ENCODE data around the gene TANK.
A peak's percentile ranks its signal among the peaks of the same experiment; 100 is the strongest.
"Not testable (repeated sequence)": the region's sequence is repeated elsewhere in the genome, so short reads cannot be mapped to it uniquely, and the experiment has no call there.

The TANK gene, protein sequence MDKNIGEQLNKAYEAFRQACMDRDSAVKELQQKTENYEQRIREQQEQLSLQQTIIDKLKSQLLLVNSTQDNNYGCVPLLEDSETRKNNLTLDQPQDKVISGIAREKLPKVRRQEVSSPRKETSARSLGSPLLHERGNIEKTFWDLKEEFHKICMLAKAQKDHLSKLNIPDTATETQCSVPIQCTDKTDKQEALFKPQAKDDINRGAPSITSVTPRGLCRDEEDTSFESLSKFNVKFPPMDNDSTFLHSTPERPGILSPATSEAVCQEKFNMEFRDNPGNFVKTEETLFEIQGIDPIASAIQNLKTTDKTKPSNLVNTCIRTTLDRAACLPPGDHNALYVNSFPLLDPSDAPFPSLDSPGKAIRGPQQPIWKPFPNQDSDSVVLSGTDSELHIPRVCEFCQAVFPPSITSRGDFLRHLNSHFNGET

GRCh38 chr2:161160226-161161073, at the start of gene TANK:
TSS of gene TANK (plus strand) at chr2:161160428. CDS start at chr2:161179663, 19,235 bp downstream.
- DNase-seq, result peak; percentile 91

DNA sequence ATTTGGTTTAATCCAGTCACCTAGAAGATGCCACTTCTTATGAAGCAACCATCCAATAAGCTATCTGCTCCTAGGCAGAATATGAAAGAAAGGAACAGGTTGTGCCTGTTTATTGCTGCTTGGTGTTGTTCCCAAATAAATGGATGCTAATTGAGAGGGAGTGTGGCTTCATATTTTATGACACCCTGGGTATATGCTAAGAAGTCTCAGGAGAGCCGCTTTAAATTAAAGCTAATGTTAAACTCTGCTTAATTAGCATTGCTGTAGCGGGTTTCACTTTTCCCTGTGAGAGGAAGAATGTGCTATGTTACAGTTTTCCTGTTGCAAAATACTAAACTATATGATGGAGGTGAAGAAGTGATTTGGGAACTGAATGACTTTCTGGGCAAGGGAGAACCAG, 48.7 kb upstream of the TANK start:
- no peak for DNase-seq

DNA sequence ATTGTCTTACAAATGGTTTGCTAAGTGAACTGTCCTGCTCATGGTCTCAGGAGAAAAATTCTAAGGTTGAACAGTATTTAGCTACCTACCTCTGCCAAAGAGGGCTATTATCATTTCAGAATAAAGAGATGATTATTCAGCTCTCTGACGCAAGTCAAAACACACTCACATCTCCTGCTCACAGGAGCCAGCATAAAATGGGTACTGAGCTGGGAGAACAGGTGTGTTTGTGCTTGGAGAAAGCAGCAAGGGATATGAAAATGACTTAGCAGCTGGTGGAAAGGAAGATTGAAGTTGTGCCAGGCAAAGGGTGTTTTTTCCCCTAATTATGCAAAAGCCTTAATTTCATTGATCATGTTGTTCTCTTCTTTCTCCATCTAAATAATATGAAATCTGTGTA, 47.3 kb upstream of the TANK start:
- no peak for DNase-seq

DNA sequence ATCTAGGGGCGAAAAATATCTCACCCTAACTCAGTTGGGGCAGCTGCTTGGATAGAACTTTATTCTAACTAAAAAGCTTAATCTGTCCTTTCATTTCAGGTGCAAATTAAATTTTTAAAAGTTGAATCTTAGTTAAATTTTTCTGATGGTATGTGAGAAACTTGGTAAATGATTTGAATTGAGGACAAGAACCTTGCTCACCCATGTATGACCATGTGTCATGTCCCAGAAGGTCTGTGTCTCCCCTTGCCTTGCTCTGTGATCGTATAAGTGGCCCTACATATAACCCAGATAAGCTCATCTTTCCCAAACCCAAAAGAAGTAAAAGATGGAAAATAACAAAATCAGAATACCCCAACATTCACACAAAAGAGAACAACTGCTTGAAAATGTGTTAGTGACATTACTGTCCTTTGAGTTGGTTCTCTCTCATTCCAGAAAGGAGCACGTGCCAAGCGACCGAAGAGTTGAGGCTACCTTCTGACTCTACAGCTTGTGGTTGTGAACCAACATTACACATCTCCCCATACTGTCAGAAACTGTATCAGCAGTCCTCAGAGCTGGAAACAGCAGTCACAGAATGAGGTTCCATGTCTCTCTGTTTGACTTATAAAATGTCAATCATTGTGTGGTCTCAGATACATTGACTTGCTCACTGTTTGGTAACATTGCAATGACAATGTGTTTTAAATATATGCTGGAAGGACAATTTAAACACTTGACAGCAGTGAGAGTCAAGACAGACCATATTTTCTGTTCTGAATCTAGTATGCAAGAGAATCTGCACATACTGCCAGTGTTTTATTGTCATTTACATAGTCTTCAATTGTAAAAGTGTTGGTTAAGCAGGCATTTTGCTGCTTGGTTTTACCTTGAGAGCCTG, 46.3 kb upstream of the TANK start:
- DNase-seq, result no peak

DNA sequence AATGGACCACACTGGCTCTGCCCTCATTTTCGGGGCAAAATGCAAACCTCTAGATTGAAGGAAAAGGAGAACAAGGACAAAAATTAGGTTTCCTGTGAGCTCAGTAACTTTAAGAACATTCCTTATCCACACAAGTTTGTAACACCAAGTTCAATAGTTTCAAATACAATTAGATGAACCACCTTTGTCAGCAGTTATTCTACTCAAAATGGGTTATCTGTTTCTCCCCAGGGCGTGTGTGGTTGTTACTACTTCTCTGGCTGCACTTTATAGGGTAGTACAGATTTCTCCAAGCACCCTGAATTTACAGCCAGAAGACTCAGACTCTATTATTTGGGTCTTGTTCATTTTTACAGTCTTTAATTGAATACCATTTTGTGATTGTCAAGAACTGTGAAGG, 45.0 kb upstream of the TANK start:
- DNase-seq, result no peak

DNA sequence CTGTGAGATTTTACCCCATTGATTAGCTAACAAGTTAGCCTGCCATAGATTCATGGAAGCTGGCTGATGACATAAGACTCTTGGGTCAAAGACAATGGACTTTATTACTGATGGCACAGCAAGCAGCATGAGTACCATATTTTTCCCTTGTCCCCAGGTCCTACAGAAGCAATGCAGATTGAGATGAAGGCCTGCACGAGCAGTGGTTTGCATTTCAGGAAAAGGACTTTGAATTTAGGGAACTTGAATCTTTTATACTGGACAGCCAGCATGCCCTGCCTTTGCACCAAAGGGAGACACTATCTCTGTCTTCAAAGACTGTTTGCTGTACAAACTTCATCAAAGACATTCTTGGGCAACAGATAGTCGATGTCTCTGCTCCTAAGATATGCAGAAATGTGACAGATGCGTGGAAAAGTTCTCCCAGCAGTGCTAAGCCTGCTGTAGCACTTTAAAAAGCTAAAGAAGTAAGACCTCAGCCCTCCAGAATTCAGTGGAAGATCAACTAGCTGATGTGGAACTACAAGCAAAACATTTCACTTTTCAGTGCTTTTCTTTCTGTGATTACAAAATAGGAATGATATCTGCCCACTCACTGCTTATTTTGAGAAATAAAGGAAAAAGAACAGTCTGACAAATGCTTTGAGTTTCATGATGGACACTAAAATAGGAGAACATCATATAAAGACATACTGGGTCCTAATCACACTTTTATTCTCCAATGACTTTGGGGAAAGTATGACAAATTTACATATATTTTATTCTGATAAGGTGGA, 44.4 kb upstream of the TANK start:
- no peak for DNase-seq

- no peak for DNase-seq
These were observed 43.7 kb upstream of the TANK start for GRCh38 chr2:161116509-161116908.

GRCh38 chr2:161117506-161117905, 42.7 kb upstream of the TANK start:
- no peak for DNase-seq

DNA sequence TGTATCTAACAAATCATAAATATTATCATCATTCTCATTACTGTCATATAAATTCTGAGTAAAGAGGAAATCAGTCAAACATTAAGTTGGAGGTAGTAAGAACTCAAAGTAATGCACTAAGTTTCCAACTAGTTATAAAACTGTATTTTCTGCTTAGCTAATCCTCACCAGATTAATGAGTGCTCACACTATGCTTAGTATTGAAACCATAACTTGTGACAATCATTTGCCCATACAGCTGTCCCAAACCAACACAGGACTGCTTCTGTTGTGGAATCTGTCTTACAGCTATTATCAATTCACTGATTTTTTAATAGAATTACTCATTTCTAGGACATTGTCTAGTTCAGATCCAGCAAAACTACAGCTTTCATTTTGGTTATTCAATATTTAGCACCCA, 41.5 kb upstream of the TANK start:
- no peak for DNase-seq

GRCh38 chr2:161119483-161119882, 40.7 kb upstream of the TANK start:
- DNase-seq, result no peak

GRCh38 chr2:161120775-161121174, 39.5 kb upstream of the TANK start:
- no peak for DNase-seq

- no peak for DNase-seq
These were observed 38.6 kb upstream of the TANK start for GRCh38 chr2:161121622-161122021.

DNA sequence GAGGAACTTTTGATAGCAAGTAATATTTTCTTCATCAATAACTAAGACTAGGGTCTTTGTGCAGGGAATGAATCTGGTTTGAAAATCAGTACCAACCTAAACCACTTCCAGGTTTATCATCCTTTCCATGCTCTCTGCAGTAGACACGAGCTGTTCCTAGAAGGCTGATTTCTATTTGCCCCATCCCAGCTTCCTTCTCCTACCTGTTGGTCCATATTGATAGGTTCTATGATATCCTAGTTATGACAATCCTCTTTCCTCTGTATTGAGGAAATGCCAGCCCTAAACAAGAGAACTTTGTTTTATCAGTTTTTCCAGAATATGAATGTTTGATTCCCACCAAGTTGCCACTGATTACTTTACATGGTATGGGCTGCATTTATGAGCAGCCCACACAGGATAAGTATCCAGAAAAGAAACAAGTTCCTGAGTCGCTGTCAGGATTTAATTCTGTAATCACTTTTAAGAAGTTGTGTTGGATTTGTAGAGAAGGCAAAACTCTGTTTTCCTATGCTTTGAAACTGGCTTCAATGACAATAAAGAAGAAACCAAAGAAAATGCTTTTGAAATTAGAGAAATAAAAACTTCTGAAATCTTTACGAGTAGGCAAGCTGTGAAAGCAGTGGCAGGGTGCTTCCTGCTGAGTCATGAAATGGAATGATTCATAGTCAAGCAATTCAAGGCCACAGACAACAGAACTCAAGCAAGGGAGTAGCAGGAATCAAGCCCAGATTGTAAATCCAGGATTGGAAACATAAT, 37.3 kb upstream of the TANK start:
- DNase-seq, result peak; percentile 14

GRCh38 chr2:161123531-161124030, 36.6 kb upstream of the TANK start:
- DNase-seq, result no peak

DNA sequence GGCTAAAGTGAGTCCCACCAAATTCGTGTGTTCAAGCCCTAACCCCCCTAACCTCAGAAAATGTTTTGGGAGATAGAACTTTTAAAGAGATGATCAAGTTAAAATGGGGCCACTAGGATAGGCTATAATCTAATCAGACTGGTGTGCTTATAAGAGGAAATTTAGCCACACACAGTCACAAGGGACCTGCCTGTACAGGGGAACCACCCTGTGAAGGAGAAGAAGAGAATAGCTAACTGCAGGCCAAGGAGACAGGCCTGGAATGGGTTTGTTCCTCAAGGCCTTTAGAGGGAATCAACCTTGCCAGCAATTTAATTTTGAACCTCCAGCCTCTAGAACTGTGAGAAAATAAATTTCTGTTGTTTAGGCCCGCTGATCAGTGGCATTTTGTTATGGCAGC, 36.0 kb upstream of the TANK start:
- no peak for DNase-seq

DNA sequence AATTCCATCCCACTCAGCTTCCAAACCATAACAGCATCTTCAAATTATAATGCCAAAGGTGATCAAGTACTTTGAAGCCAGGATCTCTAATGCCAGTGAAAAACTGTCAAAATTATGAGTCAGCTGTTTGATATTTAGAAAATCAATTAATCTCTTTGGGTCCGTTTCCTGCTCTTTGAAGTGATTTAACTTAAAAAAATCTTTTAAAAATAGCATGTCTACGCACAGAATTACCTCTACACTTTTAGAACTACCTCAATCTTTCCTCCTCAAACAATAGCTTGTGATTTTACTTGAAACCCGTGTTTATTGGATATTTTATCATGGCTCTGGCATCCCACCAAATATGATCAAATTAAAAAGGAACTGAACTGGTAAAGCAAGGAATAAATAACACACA, 31.3 kb upstream of the TANK start:
- DNase-seq, result no peak

DNA sequence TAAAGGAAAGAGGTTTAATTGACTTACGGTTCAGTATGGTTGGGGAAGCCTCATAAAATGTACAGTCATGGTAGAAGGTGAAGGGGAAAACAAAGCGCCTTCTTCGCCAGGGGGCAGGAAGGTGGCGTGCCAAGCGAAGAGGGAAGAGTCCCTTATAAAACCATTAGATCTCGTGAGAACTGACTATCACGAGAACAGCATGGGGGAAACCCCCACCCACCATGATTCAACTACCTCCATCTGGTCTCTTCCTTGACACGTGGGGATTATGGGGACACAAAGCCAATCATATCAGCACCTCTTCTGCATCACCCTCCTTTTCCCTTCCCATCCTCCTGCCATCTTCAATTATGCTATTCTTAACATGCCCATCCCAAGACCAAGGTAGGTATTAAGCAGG, 29.9 kb upstream of the TANK start:
- no peak for DNase-seq

- no peak for DNase-seq
These were observed 29.1 kb upstream of the TANK start for GRCh38 chr2:161131074-161131680.

DNA sequence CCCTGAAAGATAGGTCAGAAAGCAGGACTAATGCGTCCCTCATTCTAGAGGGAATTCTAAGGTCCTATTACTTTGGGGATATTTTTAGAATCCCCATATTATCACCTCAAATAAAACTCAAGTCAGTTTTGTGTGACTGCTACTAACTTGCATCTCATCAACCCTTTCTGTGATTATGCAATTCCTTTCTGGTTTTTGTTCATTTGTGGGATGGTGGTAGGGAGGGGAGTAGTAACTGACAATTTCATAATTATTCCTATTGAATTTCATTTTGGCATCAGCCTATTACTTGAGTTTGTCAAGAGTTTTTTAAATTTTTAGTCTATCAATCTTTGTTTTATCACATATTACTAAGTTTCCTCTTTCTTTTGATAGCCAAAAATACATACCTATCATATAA, 28.4 kb upstream of the TANK start:
- no peak for DNase-seq

DNA sequence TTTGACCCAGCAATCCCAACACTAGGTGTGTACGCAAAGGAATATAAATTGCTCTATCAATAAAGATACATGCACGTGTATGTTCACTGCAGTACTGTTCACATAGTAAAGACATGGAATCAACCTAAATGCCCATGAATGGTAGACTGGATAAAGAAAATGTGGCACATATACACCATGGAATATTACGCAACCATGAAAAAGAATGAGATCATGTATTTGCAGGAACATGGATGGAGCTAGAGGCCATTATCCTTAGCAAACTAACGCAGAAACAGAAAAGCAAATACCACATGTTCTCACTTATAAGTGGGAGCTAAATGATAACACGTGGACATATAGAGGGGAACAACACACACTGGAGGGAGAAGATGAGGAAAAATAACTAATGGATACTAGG, 27.8 kb upstream of the TANK start:
- not testable (repeated sequence) for DNase-seq

DNA sequence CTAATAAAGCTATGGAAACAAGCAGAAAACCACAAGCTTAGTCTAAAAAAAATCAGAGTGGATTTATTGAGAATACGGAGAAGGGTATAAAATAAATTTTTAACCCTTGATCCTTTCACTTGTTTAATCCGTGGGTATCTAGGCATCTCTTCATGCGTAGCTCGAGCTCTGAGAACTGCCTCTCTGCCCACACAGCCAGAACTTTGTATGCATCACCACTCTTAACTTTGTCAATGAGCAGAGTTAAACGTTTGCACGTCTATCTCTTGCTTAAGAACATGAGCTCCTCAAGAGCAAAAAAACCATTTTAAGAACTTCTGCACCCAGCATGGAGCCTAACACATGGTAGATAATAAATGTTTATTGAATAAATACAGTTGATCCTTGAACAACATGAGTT, 26.9 kb upstream of the TANK start:
- no peak for DNase-seq
